T follicular helper cell (primary cell): ENCODE results near the gene JMJD8.

ENCODE experiments used
- DNase-seq: peaks from one replicate; pipeline ENCODE4 v3.0.0-alpha.2; 2020; ENCODE audit warnings: low read depth

The JMJD8 gene

DNA sequence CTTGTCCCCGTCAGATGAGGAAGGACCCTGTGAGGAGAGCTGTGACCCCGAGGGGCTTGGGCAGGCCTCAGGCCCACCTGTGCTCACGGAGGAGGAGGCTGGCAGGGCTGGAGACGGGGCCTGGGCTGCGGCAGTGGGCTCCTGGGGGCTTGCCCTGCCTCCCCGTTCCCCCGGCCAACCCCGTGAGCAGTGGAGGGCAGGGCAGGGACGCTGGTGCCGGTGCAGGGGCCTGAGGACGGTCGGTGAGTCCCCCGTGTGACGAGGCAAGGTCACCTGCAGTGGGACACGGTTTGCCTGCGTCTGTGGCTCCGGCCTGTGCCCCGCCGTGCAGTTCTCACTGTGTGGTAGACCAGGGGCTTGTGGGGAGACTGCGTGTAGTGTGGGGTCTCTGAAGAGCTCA is 24.5 kb downstream of the JMJD8 start:
- DNase-seq, result no peak

GRCh38 chr16:658679-659571 is 25.2 kb downstream of the JMJD8 start:
- DNase-seq, result no peak

GRCh38 chr16:657487-657886 is 26.6 kb downstream of the JMJD8 start:
- DNase-seq, result no peak

GRCh38 chr16:654034-654433 is 30.1 kb downstream of the JMJD8 start:
- DNase-seq, result no peak

GRCh38 chr16:652454-653305 is 31.5 kb downstream of the JMJD8 start:
- DNase-seq, result no peak

GRCh38 chr16:651844-652243 is 32.3 kb downstream of the JMJD8 start:
- no peak for DNase-seq

DNA sequence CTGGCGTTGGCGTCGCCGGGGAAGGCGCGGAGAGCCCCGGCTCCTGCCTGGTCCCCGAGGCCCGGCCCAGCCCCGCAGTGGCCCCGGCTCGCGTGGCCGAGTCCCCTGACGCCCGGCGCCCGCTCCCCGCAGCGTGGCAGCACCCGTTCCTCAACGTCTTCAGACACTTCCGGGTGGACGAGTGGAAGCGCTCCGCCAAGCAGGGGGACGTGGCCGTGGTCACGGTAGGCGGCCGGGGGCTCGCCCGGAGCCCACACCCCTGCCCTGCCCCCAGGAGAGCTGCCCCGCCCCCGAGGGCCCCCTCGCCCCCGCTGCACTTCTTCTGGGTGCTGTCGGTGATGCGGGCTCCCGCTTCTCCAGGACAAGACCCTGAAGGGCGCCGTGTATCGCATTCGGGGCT is 34.5 kb downstream of the JMJD8 start:
- no peak for DNase-seq

GRCh38 chr16:648781-649589 is 35.1 kb downstream of the JMJD8 start, which contains the start of gene WDR90:
Gene WDR90 (plus strand): TSS chr16:649365. CDS start chr16:649417, 52 bp downstream.
- DNase-seq, result peak; percentile 90

- DNase-seq, result no peak
Observed at GRCh38 chr16:648071-648780, 35.9 kb downstream of the JMJD8 start.

GRCh38 chr16:647173-647902 is 36.8 kb downstream of the JMJD8 start:
- no peak for DNase-seq

DNA sequence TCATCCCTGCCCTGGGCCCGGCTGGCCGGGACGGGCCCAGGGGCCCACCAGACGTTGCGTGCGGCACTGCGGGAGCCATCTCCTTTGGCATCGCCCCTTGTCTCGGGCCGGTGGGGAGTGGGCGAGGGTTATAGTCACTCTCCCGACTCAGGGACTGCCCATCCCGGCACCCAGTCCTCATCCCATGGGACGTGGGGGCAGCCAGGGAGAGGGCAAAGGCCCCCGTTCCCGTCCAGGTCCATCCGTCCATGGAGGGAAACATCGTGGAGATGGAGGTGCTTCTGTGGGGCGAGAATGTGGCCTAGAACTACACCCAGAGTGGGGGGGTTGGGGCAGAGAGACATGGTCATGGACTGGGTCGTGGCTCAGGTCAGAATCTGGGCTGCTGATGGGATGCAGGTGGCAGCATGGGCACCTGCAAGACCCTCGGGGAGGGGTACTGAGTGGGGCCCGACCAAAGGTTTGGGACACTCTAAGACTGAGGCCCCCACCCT is 37.4 kb downstream of the JMJD8 start:
- no peak for DNase-seq

DNA sequence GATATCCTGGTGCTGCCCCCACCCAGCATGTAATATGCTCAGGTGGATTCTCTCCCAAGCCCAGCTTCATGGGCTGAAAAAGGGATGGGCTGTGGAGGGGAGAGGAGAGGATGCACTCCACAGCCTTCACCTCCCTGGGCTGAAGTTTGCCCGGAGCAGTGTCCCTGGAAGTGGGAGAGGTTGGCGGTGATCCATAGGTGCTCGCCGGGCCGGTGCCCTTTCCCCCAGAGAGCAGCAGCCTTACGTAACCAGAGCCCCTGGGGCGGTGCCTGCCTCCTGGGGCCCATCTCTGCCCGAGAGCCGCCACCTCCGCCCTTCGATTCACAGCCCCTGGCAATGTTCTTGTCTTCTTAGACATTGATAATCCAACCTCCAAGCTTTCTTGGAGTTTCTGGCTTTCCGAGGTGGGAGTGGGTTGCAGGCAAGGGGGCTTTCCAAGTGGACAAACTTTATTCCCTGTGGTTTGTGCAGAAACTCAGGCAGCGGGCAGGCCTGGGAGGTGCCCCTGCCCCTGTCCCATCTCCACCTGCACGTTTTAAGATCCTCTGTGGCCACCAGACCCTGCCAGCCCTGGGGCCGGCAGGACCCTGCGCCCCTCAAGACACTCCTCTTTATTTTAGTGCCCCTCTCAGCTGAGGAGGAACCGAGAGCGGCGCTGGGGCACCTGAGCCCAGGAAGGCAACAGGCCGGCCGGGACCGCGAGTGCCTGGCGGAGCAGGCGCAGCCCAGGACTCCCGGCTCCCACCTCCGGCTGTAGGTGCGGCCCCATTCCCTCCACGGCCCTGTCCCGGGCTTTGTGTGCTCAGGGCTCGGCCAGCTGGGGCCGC is 38.1 kb downstream of the JMJD8 start:
- no peak for DNase-seq

- DNase-seq, result no peak
Observed at GRCh38 chr16:644556-644955, 39.6 kb downstream of the JMJD8 start.

DNA sequence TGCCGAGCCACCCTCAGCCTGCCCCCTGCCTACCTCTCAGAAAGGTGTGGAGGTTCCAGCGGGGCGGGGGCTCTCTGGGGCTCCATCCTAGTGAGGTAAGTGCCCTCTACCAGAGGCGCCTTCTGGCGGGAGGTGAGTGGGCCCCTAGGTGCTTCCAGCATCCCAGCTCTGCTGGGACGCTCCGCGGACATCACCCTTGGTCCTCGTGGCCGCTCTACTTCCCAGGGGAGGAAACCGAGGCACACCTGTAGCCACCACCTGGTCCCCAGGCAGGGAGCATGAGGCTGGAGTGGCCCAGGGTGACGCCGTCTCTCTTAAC is 41.1 kb downstream of the JMJD8 start:
- no peak for DNase-seq

DNA sequence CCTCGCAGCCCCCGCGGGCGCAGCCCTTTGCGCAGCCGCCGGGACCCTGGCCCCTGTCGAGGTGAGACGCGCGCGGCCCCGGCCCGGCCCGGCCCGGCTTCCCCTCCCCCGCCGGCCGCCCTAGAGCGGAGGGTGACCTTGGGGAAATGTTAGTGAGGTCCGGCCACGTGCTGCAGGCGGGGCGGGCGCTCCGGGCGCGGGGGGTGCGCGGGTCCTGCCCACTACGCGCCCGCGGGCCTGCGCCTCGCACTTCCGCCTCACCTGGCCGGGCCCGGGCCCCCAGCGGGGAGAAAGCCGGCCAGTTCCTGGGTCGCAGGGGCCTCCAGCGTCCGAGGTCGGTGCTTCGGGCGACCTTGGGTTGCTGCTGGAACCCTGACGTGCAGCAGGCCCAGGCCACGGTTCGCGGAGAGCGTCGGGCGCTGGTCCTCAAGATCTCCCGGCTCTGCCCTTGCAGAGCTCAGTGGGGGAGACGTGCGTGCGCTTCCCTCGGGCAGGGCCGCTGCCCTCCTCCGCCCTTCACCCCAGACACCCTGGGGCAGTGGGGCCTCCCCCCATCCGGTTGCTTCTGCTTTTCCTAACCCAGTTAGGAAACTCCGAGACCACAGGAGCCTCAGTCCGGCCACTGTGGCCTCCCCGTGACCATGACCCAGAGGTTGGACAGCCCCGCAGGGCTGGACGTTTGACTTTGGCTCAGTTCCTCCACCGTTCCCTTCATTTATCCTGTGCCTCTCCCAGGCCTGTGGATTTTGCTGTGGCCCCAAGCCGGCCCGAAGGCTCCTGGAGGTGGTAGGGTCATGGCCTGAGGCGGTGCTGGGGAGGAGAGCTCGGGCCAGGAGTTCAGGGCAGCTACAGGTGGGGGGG is 41.7 kb downstream of the JMJD8 start:
- DNase-seq, result no peak

- peak; percentile 20 for DNase-seq
Observed at GRCh38 chr16:641326-642188, 42.6 kb downstream of the JMJD8 start, which contains the start of gene MCRIP2. Gene MCRIP2 (plus strand): TSS chr16:641828. CDS start chr16:641992, 164 bp downstream.

- DNase-seq, result no peak
Observed at GRCh38 chr16:640614-641013, 43.5 kb downstream of the JMJD8 start.

DNA sequence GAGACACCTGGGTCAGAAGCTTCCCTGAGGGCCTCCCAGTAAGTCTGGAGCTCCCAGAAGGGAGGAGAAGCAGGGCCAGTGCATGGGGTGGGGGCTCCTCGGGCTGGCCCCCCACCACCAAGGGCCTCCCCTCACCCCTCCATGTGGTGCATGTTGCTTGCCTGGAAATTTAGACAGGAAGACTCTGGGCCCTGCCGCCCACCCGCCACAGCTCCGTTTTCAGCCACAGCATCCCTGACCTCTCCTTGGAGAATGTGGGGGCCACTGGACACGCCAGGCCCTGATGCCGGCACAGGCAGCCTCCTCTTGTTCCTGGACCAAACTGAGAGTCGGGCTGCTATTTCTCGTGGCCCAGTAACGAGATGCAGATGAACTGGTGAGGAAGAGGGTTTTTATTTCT is 45.3 kb downstream of the JMJD8 start:
- no peak for DNase-seq
